K562 (cell line): ENCODE data around the gene BMI1. TPM values are rescaled to one million over a fixed set of nuclear protein-coding genes. Genes with fewer than 3 reads are reported as not detected.

Experiments used
- ADNP ChIP-seq: fragments of 200-800 bp; sonication (Bioruptor generic); IDR thresholded peaks from 2 replicates; pipeline ENCODE4 v1.6.1; 2016; ENCODE audit warnings: missing genetic modification characterization, missing compliant biosample characterization
- ATF7 ChIP-seq: fragments of 450-650 bp; IDR thresholded peaks from 2 replicates; pipeline ENCODE4 v1.7.1; 2014; ENCODE audit warnings: mild to moderate bottlenecking, moderate library complexity
- ELF1 ChIP-seq: fragments of 200-800 bp; sonication (Bioruptor generic); IDR thresholded peaks from 2 replicates; pipeline ENCODE4 v1.6.1; 2016; ENCODE audit warnings: missing genetic modification characterization, missing compliant biosample characterization
- ETV1 ChIP-seq: fragments of 450-650 bp; conservative IDR thresholded peaks from 2 replicates; pipeline ENCODE4 v1.6.1; 2016; ENCODE audit warnings: missing genetic modification characterization, control low read depth, low read depth, missing compliant biosample characterization
- KDM1A ChIP-seq, 2 experiments: fragments of 450-650 bp; IDR thresholded peaks; 2 replicates each; pipeline ENCODE4 v1.6.1; 2016; ENCODE audit warnings: mild to moderate bottlenecking in 2 of 2
- MTA3 ChIP-seq: fragments of 450-650 bp; formaldehyde crosslinking; IDR thresholded peaks from 2 replicates; pipeline ENCODE4 v1.6.1; 2017; ENCODE audit warnings: mild to moderate bottlenecking, borderline replicate concordance
- NCOA1 ChIP-seq: fragments of 450-650 bp; IDR thresholded peaks from 2 replicates; pipeline ENCODE4 v1.6.1; 2016; ENCODE audit warnings: low read depth
- NFIC ChIP-seq: fragments of 450-650 bp; IDR thresholded peaks from 2 replicates; pipeline ENCODE4 v1.6.1; 2017; ENCODE audit warnings: mild to moderate bottlenecking, inconsistent platforms
- RBFOX2 ChIP-seq: fragments of 200-400 bp; formaldehyde crosslinking; IDR thresholded peaks from 2 replicates; pipeline ENCODE4 v1.6.1; 2017; ENCODE audit warnings: low read depth, mild to moderate bottlenecking, low read length, moderate library complexity
- SMC3 ChIP-seq: conservative IDR thresholded peaks from 2 replicates; pipeline ENCODE4 v1.6.1; 2011; ENCODE audit warnings: low read depth, low read length, improper control_type of control experiment; ENCODE audit not compliant: insufficient read depth
- ZC3H4 ChIP-seq: sonication (generic); formaldehyde crosslinking; IDR thresholded peaks from 2 replicates; pipeline ENCODE4 v1.9.0; 2021; ENCODE audit warnings: missing genetic modification reagents, borderline replicate concordance
- ZFP30 ChIP-seq: fragments of 250-450 bp; sonication (Bioruptor Pico); IDR thresholded peaks from 2 replicates; pipeline ENCODE4 v1.8.0; 2022; ENCODE audit warnings: moderate library complexity, mild to moderate bottlenecking, inconsistent platforms, borderline replicate concordance
- polyA plus RNA-seq, 8 experiments: library from polyadenylated mRNA; depleted of rRNA in 4 of 8; stranded (reverse) in 5 of 8; unstranded in 3 of 8; fragments of >200 nt; fragmentation: Nextera tagmentation in 2 of 8; fragmentation: Illumina TruSeq in 1 of 8; extraction: Ambion mirVana in 2 of 8; extraction: Trizol in 1 of 8; gene quantifications; 2 replicates each; pipeline versions ENCODE4 v1.2.1 to v1.2.3, GENCODE V29; 2011 to 2014; ENCODE audit warnings: inconsistent platforms in 1 of 8, missing spikeins in 1 of 8
- total RNA-seq, 7 experiments: library from RNA; depleted of rRNA in 6 of 7; stranded (reverse); fragments of >200 nt in 6 of 7; fragmentation: Illumina TruSeq in 2 of 7; extraction: Trizol in 2 of 7; gene quantifications; 2 replicates each; pipeline versions ENCODE4 v1.2.1 to v1.2.3, GENCODE V29; 2011 to 2021; ENCODE audit warnings: low replicate concordance in 1 of 7
- TF ChIP-seq, protein P1 (sequence below): fragments of 450-650 bp; IDR thresholded peaks from 2 replicates; pipeline ENCODE4 v1.6.1; 2017; ENCODE audit warnings: antibody characterized with exemption, mild to moderate bottlenecking
- TF ChIP-seq, protein P2 (sequence below), 2 experiments: fragments of 450-650 bp in 1 of 2; sonication (generic) in 1 of 2; formaldehyde crosslinking in 1 of 2; IDR thresholded peaks; 2 replicates each; pipeline versions ENCODE4 v1.7.1 to v1.9.0; 2016 to 2022; ENCODE audit warnings: inconsistent platforms in 1 of 2, mild to moderate bottlenecking in 1 of 2, missing genetic modification reagents in 1 of 2

Gene BMI1
- total and polyA plus RNA-seq, 9 of the 15 experiments (the other 6 are each of a cell fraction or from before 2014, with no cell fraction given), result 21.4 to 103 (median 70.8) TPM

DNA sequence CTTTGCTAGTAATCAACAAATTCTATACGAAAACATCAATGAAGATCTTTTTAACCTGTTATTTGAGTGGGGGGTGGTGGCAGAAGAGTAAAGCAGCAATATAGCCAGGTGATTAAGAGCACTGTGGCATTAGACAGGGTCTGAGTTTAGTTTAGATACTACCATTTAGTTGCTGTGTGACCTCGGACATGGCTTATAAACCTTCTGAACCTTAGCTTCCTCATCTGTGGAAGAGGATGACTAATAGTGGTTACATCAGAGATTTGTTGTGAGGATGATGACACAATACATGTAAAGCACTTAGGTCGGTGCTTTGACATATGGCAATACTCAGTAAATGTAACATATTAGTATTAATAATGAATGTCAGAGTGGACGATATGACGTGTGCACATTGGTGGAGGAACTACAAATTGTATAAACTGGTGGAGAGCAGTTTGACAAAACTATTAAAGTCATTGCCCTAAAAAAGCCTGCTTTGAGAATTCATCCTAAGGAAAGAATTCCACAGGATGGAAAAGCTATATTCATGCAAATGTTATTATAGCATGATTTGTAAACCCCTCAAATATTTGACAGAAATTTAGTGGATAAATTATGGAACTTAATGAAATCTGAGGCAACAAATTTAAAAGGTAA is 48.7 kb downstream of the BMI1 start (continued):
- TF ChIP-seq ETV1 (tag) (peak; percentile 51; the same call in 1 of the 2 replicates), ATF7 (peak; percentile 94), ZFP30 (no peak), SMC3 (no peak), RBFOX2 (peak; percentile 29; the same call in 1 of the 2 replicates), NCOA1 (peak; percentile 30; the same call in 1 of the 2 replicates), KDM1A (IDR thresholded peaks at IDR 0.05) (peak; percentile 43 to 75; a peak in 3 of 4 replicates), ELF1 (0 out of 2 replicates have a peak, but pooled peaks have one; percentile 8), ADNP (tag) (0 out of 2 replicates have a peak, but pooled peaks have one; percentile 30), MTA3 (peak; percentile 73; the same call in 1 of the 2 replicates), NFIC (no peak), ZC3H4 (no peak)
- TF ChIP-seq, protein P1, sequence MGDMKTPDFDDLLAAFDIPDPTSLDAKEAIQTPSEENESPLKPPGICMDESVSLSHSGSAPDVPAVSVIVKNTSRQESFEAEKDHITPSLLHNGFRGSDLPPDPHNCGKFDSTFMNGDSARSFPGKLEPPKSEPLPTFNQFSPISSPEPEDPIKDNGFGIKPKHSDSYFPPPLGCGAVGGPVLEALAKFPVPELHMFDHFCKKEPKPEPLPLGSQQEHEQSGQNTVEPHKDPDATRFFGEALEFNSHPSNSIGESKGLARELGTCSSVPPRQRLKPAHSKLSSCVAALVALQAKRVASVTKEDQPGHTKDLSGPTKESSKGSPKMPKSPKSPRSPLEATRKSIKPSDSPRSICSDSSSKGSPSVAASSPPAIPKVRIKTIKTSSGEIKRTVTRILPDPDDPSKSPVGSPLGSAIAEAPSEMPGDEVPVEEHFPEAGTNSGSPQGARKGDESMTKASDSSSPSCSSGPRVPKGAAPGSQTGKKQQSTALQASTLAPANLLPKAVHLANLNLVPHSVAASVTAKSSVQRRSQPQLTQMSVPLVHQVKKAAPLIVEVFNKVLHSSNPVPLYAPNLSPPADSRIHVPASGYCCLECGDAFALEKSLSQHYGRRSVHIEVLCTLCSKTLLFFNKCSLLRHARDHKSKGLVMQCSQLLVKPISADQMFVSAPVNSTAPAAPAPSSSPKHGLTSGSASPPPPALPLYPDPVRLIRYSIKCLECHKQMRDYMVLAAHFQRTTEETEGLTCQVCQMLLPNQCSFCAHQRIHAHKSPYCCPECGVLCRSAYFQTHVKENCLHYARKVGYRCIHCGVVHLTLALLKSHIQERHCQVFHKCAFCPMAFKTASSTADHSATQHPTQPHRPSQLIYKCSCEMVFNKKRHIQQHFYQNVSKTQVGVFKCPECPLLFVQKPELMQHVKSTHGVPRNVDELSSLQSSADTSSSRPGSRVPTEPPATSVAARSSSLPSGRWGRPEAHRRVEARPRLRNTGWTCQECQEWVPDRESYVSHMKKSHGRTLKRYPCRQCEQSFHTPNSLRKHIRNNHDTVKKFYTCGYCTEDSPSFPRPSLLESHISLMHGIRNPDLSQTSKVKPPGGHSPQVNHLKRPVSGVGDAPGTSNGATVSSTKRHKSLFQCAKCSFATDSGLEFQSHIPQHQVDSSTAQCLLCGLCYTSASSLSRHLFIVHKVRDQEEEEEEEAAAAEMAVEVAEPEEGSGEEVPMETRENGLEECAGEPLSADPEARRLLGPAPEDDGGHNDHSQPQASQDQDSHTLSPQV, result peak; percentile 35
- TF ChIP-seq, protein P2, sequence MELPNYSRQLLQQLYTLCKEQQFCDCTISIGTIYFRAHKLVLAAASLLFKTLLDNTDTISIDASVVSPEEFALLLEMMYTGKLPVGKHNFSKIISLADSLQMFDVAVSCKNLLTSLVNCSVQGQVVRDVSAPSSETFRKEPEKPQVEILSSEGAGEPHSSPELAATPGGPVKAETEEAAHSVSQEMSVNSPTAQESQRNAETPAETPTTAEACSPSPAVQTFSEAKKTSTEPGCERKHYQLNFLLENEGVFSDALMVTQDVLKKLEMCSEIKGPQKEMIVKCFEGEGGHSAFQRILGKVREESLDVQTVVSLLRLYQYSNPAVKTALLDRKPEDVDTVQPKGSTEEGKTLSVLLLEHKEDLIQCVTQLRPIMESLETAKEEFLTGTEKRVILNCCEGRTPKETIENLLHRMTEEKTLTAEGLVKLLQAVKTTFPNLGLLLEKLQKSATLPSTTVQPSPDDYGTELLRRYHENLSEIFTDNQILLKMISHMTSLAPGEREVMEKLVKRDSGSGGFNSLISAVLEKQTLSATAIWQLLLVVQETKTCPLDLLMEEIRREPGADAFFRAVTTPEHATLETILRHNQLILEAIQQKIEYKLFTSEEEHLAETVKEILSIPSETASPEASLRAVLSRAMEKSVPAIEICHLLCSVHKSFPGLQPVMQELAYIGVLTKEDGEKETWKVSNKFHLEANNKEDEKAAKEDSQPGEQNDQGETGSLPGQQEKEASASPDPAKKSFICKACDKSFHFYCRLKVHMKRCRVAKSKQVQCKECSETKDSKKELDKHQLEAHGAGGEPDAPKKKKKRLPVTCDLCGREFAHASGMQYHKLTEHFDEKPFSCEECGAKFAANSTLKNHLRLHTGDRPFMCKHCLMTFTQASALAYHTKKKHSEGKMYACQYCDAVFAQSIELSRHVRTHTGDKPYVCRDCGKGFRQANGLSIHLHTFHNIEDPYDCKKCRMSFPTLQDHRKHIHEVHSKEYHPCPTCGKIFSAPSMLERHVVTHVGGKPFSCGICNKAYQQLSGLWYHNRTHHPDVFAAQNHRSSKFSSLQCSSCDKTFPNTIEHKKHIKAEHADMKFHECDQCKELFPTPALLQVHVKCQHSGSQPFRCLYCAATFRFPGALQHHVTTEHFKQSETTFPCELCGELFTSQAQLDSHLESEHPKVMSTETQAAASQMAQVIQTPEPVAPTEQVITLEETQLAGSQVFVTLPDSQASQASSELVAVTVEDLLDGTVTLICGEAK (IDR thresholded peaks at IDR 0.05), result 0 out of 2 replicates have a peak, but pooled peaks have one; percentile 11
- TF ChIP-seq, protein P2 (CRISPR knock-in tag; IDR thresholded peaks at IDR 0.05), result no peak
